Coronary artery (tissue), 2 donors: ENCODE measurements around the gene MAD1L1.

Experiments used
- DNase-seq: peaks from one replicate; pipeline ENCODE4 v3.0.0-alpha.2; 2017; ENCODE audit warnings: low spot score
- H3K27ac ChIP-seq, 2 donors: fragments of 200-600 bp; sonication (generic); one replicate each; pipeline ENCODE4 v1.5.1; 2016 to 2019
- H3K4me3 ChIP-seq: fragments of 200-600 bp; sonication (generic); 2 replicates; pipeline ENCODE4 v1.5.1; 2016; ENCODE audit warnings: mild to moderate bottlenecking, moderate library complexity
- CTCF ChIP-seq: fragments of 200-600 bp; sonication (generic); IDR thresholded peaks from one replicate; pipeline ENCODE4 v1.5.1; 2019; ENCODE audit warnings: antibody characterized with exemption

The MAD1L1 gene

GRCh38 chr7:2044311-2044882 lies 188.3 kb downstream of the MAD1L1 start:
- no peak for TF ChIP-seq CTCF
- DNase-seq: no peak
- Histone ChIP-seq H3K4me3 (no peak overlapping the region), H3K27ac (no peak overlapping the region)

- DNase-seq: no peak
- no peak for TF ChIP-seq CTCF
- H3K27ac ChIP-seq: no peak overlapping the region
- H3K4me3 ChIP-seq: no peak overlapping the region
Observed at GRCh38 chr7:2043316-2044039, 189.3 kb downstream of the MAD1L1 start.

GRCh38 chr7:2042650-2043049 lies 190.1 kb downstream of the MAD1L1 start:
- H3K27ac ChIP-seq: no peak overlapping the region
- no peak for TF ChIP-seq CTCF
- DNase-seq: no peak
- H3K4me3 ChIP-seq: no peak overlapping the region

- Histone ChIP-seq H3K27ac (no peak overlapping the region), H3K4me3 (no peak overlapping the region)
- DNase-seq: no peak
- TF ChIP-seq CTCF: no peak
Observed at GRCh38 chr7:2041496-2042367, 191.0 kb downstream of the MAD1L1 start.

GRCh38 chr7:2040893-2041270 lies 191.9 kb downstream of the MAD1L1 start:
- Histone ChIP-seq H3K27ac (no peak overlapping the region), H3K4me3 (no peak overlapping the region)
- no peak for TF ChIP-seq CTCF
- no peak for DNase-seq

- H3K4me3 ChIP-seq: no peak overlapping the region
- TF ChIP-seq CTCF: no peak
- no peak overlapping the region for H3K27ac ChIP-seq
- no peak for DNase-seq
Observed at GRCh38 chr7:2040201-2040892, 192.4 kb downstream of the MAD1L1 start.
